Activated effector memory CD4-positive, alpha-beta T cell treated with Interleukin-2 at 50 U/mL for 16 hours (primary cell): ENCODE results near the gene TMEM131.
A peak's percentile ranks its signal among the peaks of the same experiment; 100 is the strongest.
"Not testable (repeated sequence)": the region's sequence is repeated elsewhere in the genome, so short reads cannot be mapped to it uniquely, and the experiment has no call there.

Experiments used
- DNase-seq: peaks from one replicate; pipeline ENCODE4 v3.0.0-alpha.2; 2020

The TMEM131 gene, protein sequence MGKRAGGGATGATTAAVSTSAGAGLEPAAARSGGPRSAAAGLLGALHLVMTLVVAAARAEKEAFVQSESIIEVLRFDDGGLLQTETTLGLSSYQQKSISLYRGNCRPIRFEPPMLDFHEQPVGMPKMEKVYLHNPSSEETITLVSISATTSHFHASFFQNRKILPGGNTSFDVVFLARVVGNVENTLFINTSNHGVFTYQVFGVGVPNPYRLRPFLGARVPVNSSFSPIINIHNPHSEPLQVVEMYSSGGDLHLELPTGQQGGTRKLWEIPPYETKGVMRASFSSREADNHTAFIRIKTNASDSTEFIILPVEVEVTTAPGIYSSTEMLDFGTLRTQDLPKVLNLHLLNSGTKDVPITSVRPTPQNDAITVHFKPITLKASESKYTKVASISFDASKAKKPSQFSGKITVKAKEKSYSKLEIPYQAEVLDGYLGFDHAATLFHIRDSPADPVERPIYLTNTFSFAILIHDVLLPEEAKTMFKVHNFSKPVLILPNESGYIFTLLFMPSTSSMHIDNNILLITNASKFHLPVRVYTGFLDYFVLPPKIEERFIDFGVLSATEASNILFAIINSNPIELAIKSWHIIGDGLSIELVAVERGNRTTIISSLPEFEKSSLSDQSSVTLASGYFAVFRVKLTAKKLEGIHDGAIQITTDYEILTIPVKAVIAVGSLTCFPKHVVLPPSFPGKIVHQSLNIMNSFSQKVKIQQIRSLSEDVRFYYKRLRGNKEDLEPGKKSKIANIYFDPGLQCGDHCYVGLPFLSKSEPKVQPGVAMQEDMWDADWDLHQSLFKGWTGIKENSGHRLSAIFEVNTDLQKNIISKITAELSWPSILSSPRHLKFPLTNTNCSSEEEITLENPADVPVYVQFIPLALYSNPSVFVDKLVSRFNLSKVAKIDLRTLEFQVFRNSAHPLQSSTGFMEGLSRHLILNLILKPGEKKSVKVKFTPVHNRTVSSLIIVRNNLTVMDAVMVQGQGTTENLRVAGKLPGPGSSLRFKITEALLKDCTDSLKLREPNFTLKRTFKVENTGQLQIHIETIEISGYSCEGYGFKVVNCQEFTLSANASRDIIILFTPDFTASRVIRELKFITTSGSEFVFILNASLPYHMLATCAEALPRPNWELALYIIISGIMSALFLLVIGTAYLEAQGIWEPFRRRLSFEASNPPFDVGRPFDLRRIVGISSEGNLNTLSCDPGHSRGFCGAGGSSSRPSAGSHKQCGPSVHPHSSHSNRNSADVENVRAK (N-terminal part only)

DNA sequence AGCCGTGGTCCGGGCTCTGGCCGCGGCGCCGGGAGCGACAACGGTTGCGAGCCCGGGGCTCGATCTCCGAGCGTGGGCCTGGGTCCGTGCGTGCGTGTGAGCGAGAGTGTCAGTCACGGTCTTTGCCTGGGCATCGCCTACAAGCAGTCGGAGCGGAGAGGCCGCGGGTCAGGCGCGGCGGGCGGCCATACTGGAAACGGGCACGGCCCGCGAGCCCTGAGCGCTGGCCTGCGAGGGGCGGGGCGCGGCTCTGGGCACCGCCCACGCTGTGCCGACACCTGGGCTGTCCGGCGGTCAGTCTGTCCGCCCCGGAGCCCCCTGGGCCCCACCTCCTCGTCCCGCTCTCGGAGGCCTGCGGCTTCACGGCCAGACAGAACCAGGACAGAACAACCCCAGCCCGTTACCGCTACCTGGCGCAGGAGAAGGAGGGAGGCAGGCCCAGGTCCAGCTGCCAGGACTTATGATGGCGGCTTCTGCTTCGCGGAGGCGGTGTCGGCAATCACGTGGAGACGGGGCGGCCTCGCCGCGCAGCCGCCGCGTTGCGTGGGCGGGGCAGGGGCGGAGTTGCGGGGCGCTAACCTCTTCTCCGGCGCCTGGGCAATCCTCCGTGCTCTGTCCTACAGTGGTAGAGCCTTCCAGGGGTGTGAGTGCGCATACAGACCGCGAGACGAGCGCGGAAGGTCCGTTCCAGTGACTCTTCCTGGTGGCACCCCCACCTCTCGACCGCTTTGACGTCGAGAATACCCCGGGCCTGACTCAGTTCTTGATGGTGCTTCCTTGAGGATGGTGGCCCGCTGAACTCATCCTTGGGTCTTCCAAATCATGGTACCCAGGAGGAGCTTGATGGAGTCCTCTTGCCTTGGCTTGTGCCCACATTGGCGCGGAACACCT is at the start of gene TMEM131:
TMEM131 (minus strand) TSS at position 215 of the 891 bp plus-strand sequence. CDS start 286 bp downstream, outside the sequence.
- DNase-seq = peak; percentile 94

DNA sequence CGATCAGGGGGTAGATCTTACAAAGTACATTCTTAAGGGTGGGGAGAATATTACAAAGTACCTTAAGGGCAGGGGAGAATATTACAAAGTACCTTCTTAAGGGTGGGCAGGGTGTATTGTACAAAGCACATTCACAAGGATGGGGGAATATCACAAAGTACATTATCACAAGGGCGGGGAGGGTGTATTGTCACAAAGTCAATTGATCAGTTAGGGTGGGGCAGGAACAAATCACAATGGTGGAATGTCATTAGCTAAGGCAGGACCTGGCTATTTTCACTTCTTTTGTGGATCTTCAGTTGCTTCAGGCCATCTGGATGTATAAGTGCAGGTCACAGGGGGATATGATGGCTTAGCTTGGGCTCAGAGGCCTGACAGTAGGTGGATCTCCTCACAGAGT is 49.0 kb upstream of the TMEM131 start:
- not testable (repeated sequence) for DNase-seq

DNA sequence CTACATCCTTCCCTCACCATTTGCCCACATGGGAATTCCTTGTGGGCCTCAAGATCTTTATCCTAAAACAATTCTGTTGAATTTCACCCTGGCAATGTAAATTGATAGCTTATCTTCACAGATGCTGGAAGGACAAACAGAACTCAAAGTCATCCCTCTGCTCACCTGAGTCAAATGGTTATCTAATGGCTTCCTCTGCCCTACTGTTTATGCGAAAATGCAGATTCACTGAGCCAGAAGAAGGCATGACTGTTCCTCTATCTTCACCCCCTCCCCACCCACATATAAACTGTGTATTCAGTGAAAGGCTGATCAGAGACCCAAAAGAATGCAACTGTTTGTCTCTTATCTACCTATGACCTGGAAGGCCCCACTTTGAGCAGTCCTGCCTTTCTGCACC is 47.4 kb upstream of the TMEM131 start:
- DNase-seq = no peak

DNA sequence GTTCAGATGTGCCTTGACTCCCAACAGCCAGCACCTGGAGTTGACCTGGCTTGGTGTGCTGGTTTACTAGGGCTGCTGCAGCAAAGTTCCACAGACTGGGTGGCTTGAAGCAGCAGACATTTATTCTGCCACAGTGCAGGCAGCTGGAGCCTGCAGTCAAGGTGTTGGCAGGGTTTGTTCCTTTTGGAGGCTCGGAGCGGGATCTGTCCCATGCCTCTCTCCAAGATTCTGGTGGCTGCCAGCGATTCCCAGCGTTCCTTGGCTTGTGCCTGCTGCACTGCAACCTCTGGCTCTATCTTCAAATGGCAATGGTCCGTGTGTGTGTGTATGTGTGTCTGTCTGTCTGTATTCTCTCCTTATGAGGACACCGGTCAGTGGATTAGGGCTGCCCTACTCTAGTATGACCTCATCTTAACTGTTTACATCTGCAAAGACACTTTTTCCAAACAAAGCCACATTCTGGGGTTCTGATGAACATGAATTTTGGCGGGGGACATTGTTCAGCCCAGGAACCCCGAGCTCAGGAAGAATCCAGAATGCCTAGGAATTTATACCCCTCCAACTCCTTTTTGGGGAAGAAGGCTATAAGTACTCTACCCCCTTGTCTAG is 44.7 kb upstream of the TMEM131 start:
- DNase-seq = no peak

DNA sequence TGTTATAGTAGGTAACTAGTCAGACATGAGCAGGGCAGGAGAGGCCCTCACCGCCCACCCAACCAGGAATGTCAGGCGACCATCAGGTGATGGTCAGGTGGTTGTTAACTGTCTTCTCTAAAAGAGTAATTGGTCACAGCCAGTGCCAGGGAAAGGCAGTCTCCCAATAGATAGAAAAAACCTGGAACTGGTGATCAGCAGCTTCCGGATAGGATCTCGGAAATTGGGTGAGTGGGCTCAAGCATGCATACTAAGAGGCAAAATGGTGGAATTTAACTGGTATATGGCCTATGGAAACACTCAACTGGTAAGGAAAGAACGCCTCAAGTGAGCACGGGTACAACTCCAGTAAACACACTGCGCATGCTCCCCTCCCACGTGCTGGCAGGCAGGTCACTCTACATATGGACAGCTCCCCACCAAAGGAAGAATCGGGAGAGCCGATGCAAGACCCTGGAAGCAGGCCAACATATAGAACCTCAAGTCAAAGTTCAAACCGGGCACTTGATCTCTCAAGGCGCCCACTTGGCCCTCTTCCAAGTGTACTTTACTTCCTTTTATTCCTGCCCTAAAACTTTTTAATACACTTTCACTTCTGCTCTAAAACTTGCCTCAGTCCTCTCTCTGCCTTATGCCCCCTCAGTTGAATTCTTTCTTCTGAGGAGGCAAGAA is 43.5 kb upstream of the TMEM131 start:
- DNase-seq = no peak

DNA sequence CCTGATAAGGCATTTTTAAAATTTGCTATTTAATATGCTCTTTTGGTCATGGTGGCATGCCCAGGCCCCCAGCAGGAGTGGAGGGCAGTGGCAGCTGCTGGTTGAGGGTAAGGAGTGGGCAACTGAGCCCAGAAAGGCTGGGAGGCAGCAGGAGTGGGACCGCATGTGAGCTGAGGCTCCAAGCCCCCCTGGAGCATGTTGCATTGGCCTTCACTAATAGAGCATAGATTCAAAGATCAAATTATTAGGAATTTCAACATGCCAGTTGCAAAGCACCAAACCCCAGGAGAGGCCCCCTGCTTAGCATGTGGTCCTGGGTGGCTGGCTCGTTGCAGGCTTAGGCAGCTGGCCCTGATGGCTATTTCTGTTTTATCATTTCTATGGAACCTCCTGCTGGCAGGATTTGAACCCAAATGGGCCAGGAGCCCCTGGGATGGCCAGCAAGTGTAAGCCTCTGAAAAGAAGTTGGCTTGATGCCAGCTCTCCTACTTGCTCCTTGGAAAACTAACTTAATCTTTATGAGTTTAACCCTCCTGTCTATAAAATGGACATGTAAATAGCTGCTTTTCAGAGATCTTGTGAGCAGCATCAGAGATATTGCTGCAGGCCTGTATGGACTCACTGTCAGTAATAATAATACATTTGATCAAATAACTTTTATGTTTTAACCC is 42.1 kb upstream of the TMEM131 start:
- no peak for DNase-seq

DNA sequence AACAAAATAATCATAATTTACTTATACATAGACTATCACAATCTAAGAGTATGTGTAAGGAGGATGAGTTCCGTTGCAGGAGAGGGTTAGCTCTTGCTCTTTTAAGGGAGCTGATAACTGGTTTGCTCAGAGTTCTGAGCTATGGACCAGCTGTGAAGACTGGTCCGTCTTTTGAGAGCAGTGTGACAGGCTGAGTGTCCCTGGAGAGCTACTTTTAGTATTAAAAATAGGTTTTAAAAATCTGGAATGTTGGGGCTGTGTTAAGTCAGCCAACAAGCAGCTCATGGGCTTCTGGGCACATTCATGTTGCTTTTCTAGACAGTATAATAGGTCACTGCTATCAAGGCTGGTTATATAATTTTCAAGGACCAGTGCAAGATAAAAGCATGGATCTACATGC is 41.5 kb upstream of the TMEM131 start:
- no peak for DNase-seq

DNA sequence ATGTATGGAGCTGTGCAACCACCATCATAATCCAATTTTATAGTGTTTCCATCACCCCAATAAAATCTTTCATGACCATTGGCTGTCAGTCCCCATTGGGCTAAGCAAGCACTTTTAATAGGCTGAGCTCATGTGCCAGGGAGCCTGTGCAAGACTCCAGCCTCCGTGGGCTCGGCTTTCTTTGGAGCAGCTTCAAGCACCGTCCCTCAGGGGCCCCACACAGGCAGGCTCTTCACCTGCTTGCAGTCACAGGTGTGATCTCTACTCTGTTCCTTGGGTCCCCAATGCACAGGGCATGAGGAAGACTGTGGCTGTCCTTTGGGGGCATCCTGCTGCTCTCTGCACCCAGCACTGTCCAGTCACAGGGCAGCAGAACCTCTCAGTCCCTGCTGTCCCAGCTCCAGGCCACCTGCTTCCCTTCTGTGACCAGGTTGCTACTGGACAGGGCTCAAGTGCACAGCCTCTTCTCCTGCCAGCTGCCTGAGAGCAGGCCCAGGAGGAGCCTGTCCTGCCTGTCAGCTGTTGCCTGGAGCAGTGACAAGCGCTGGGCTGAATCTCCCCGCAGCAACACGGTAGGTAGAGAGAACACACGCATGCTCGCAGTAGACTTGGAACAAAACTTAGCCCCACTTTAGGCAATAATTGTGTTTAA is 40.7 kb upstream of the TMEM131 start:
- no peak for DNase-seq

DNA sequence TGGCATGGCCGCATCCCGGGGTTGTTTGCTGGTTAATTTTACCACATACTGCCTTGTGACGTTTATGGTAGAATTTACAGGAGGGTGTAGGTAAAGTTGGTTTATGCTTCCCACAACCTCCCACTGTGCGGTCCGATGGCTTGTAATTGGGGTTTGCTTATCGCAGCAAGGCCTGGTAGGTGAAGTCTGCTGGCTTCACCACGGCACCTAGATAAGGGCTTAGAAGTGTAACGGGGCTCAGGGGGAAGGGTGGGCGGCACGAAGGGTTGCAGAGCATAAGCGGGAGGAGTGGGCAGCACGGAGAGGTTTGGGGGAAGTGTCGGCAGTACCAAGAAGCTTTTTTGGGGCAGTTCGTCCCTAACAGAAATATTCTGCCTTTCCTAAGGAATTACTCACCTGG is 39.0 kb upstream of the TMEM131 start:
- no peak for DNase-seq

DNA sequence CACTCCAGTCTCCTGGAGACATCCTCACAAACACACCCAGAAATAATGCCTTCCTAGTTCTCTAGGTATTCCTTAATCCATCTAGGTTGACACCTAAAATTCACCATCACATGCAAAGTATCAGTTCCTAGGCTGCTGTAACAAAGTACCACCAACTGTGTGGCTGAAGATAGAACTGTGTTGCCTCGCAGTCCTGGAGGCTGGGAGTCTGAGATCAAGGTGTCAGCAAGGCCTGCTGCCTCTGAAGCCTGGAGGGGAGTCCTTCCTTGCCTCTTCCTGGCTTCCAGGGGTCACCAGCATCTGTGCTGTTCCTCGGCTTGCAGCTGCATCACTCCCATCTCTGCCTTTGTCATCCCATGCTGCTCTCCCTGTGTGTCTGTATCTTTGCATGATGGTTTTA is 36.3 kb upstream of the TMEM131 start:
- DNase-seq = no peak

DNA sequence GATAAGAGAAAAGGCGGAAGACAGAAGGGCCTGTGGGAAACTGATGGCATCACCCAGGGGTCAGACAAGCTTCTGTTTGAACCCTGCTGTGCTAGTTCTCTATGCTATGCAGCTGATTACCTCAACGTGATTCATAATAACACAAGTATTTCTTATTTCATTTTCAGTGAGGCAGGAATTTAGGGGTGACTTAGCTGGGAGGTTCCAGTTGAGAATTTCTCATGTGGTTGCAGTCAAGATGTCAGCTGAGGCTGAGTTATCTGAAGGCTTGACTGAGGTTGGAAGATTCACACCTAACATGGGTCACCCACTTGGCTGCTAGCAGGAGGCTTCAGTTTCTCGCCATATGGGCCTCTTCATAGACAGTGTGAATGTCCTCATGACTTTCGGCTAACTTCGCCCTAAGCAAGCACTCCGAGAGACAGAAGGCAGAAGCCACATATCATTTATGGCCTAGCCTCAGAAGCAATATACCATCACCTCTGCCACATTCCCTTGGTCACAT is 34.0 kb upstream of the TMEM131 start:
- DNase-seq = no peak

DNA sequence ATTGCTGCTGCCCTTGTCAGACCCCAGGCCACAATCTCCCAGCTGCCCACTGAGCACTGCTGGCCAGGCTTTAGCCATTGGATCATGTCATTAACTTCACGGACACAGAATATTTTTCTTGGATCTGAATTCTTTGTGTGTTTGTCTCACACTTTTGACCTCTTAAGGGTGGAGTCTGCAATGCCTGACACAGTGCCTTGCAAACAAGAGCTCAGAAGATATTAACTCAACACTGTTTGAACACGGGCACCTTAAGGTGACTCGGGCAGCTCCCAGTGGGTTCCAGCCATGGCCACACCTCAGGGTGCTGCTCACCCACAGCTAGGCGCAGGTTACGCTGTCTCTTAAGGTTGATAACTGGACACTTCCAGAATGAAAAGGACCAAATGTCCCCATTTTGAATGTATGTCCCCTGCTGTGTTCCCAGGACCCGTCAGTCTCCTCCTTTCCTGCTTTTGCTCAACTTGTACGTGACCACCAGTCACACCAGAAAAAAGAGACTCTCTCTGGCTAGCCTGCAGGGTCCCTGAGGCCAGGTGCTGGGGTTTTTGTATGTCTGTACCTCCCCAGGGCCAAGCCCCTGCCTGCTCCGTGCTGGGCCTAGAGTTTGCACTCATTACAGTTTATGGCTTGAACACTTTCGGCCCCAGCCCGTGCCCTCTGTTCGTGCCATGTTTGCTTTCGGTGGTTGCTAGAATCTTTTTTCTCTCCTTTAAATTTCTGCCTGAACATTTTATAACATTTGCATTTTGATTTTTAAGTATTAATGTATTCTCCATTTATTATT is 33.4 kb upstream of the TMEM131 start:
- DNase-seq = no peak

DNA sequence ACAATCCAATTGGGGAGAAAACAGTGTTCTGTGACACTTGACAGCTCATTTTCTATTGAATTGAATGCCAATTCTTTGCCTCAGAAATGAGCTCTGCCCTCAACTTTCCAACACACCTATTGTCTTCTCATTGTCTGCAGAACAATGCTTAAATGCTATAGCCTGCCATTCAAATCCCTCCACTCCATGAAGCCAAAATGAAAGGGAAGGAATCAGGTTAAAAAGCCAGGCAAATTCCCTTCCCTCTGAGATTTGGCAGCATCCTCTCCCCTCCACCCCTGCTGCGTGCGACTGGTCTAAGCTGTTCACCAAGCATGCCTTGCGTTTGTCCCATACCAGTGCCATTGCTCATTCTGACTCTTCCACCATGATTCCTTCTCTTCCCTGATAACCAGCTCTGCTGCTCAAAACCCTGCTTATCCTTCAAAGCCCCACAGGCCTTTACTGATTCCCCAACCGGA is 32.4 kb upstream of the TMEM131 start:
- no peak for DNase-seq

DNA sequence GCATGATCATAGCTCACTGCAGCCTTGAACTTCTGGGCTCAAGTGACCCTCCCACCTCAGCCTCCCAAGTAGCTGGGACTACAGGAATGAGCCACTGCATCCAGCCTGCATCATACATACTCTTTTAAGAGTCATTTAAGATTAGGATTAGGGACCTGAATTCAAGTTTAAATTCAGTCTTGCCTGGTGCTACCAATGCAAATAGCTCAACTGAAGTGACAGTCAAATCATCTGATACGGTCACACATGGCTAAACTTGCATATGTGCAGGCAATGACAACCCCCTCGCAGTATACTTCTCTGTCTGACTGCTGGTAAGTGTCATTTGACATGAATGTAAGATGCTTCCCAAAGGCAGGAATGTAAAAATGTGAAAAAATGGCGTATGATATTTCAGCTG is 31.8 kb upstream of the TMEM131 start:
- DNase-seq = no peak

DNA sequence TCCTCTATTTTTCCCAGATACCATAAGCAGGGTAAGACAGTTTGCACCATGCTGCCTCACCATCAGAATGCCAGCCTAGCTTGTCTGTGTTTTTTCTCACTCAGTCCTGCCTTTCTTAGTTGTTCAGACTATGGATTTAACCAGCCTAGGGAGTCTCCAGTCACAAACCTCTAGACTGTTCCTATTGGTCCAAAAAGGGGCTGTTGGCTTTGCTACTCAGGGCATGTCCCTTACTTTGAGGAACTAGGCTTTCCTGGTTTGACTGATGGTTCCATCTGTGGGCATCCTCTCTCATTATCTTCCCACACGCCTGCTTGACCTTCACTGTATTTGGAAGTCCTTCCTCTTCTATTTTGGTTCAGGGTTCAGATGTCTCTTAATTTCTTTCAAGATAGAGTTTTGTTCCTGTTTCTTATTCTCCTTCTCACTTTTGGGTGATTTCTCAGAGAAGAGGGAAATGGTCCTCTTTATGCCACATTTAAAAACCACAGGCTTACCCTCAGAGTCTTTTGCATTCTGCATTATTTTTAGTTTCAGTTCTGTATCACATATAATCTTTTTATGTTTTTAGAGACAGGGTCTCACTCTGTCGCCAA is 31.3 kb upstream of the TMEM131 start:
- no peak for DNase-seq

DNA sequence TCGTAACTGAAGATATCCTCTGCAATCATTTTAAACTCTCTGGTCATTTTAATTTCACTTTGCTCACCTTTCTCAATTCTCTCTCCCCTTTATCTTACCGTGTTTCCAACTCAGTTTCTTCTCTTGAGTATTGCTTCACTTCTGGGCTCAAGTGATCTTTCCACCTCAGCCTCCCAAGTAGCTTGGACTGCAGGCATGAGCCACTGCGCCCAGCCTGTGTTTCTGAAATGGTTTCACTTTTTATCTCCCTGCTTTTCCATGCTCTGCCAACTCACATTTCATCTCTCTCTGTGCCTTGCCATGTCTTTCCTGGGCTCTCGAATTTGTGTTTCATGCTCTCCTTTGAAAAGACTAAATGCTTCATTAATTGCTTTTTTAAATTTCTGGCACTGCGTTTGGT is 30.5 kb upstream of the TMEM131 start:
- DNase-seq = no peak

DNA sequence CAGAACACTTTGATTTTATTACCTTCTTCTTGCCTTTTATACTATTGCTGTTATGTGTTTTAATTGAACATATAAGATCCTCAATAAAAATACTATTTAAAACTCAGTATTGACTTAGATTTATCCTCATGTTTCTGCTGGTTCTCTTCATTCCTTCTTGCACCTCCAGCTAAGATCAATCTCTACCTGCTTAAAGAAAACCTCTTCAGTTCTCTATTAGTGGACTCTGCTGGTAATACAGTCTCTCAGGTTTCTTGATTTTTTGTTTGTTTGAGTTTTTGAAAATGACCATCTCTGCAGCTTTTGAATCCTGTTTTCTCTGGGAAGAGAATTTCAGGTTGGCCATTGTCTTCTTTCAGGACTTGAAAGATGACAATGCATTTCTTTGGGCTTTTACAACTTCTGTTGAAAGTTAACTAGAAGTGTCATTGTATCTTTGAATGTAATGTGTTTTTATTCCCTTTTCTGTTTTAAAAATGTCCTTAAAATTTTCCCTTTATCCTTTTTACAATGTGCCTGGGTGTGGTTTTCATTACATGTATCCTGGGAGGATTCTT is 29.8 kb upstream of the TMEM131 start:
- no peak for DNase-seq

DNA sequence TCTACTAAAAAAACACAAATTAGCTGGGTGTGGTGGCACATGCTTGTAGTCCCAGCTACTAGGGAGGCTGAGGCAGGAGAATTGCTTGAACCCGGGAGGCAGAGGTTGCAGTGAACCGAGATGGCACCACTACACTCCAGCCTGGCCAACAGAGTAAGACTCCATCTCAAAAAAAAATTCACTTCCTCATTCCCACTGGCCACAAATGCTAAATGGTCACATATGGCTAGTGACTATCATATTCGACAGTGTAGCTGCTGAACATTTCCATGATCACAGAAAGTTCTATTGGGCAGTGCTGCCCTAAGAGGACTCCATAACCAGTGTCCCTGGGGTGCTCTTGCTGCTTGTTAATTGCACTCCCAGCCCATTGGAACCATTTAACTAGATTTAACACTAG is 26.3 kb upstream of the TMEM131 start:
- not testable (repeated sequence) for DNase-seq
